Hepatocyte (in vitro differentiated cells): ENCODE data around the gene MDGA2. TPM values are rescaled to one million over a fixed set of nuclear protein-coding genes. Genes with fewer than 3 reads are reported as not detected.

Experiments used
- DNase-seq: peaks from one replicate; pipeline ENCODE4 v3.0.0-alpha.2; 2016; ENCODE audit warnings: low spot score
- H2AFZ ChIP-seq: fragments of 200-600 bp; sonication (generic); 2 replicates; pipeline ENCODE4 v1.6.0; 2016; ENCODE audit warnings: antibody characterized with exemption, mild to moderate bottlenecking
- H3K27ac ChIP-seq: fragments of 200-600 bp; sonication (generic); 2 replicates; pipeline ENCODE4 v1.5.1; 2016; ENCODE audit warnings: mild to moderate bottlenecking
- H3K27me3 ChIP-seq: fragments of 200-600 bp; sonication (generic); 2 replicates; pipeline ENCODE4 v1.6.1; 2016
- H3K36me3 ChIP-seq: fragments of 200-600 bp; sonication (generic); replicated peaks from 2 replicates; pipeline ENCODE4 v1.5.1; 2016; ENCODE audit warnings: low read depth; ENCODE audit not compliant: insufficient read depth
- H3K4me1 ChIP-seq: fragments of 200-600 bp; sonication (generic); 2 replicates; pipeline ENCODE4 v1.5.1; 2016; ENCODE audit warnings: mild to moderate bottlenecking, moderate library complexity; ENCODE audit not compliant: insufficient read depth
- H3K4me2 ChIP-seq: fragments of 200-600 bp; sonication (generic); 2 replicates; pipeline ENCODE4 v1.6.0; 2016
- H3K4me3 ChIP-seq: fragments of 200-600 bp; sonication (generic); 2 replicates; pipeline ENCODE4 v1.5.1; 2016; ENCODE audit warnings: mild to moderate bottlenecking
- H3K79me2 ChIP-seq: fragments of 200-600 bp; sonication (generic); 2 replicates; pipeline ENCODE4 v1.6.0; 2017; ENCODE audit warnings: mild to moderate bottlenecking
- H3K9me2 ChIP-seq: fragments of 200-600 bp; sonication (generic); replicated peaks from 2 replicates; pipeline ENCODE4 v1.6.0; 2017; ENCODE audit warnings: mild to moderate bottlenecking; ENCODE audit not compliant: insufficient read depth
- H3K9me3 ChIP-seq: fragments of 200-600 bp; sonication (generic); 2 replicates; pipeline ENCODE4 v1.5.1; 2016; ENCODE audit warnings: low read depth, mild to moderate bottlenecking
- H4K20me1 ChIP-seq: fragments of 200-600 bp; sonication (generic); 2 replicates; pipeline ENCODE4 v1.6.0; 2016; ENCODE audit warnings: mild to moderate bottlenecking; ENCODE audit not compliant: insufficient read depth, poor library complexity, severe bottlenecking
- CTCF ChIP-seq: fragments of 200-600 bp; sonication (generic); IDR thresholded peaks from 2 replicates; pipeline ENCODE4 v1.5.1; 2016; ENCODE audit warnings: antibody characterized with exemption, mild to moderate bottlenecking; ENCODE audit not compliant: poor library complexity
- EZH2 ChIP-seq: fragments of 200-600 bp; sonication (generic); IDR thresholded peaks from 2 replicates; pipeline ENCODE4 v1.6.1; 2016; ENCODE audit warnings: antibody characterized with exemption, mild to moderate bottlenecking, borderline replicate concordance
- EZH2phosphoT487 ChIP-seq: fragments of 200-600 bp; sonication (generic); IDR thresholded peaks from one replicate; pipeline ENCODE4 v1.6.1; 2018; ENCODE audit warnings: antibody characterized with exemption, mild to moderate bottlenecking, low read depth, moderate library complexity; ENCODE audit not compliant: unreplicated experiment, severe bottlenecking
- WGBS: methylation state at CpG from one replicate; pipeline ENCODE4 v1.1.6; 2016; ENCODE audit warnings: low lambda C conversion rate; ENCODE audit errors: missing lambda C conversion rate; 5-methylcytosine and 5-hydroxymethylcytosine counted together
- polyA plus RNA-seq: library from polyadenylated mRNA; unstranded; fragments of >200 nt; fragmentation: Nextera tagmentation; extraction: Ambion mirVana; gene quantifications from 2 replicates; pipeline ENCODE4 v1.2.1, GENCODE V29; 2016
- total RNA-seq: library from RNA; depleted of rRNA; stranded (reverse); fragments of >200 nt; gene quantifications from 2 replicates; pipeline ENCODE4 v1.2.3, GENCODE V29; 2014

MDGA2 gene
- total and polyA plus RNA-seq, 2 experiments from 2014 or later: 0.51 to 0.70 TPM

- no peak overlapping the region for H3K27ac ChIP-seq
- no peaks in the 10 kb centered on the region for H4K20me1 ChIP-seq
- H3K4me2 ChIP-seq: no peak overlapping the region
- H3K27me3 ChIP-seq: no peaks in the 10 kb centered on the region
- no peaks in the 10 kb centered on the region for H3K4me1 ChIP-seq
- no peaks in the 10 kb centered on the region for H3K36me3 ChIP-seq
- no peak overlapping the region for H2AFZ ChIP-seq
- TF ChIP-seq CTCF: no peak
- TF ChIP-seq EZH2: no peak
- TF ChIP-seq EZH2phosphoT487: no peak
- WGBS: 46% methylated on average over 3 of the region's 3 CpGs
- no peak overlapping the region for H3K4me3 ChIP-seq
- DNase-seq: no peak
- H3K9me3 ChIP-seq: no peaks in the 10 kb centered on the region
- no peaks in the 10 kb centered on the region for H3K79me2 ChIP-seq
- H3K9me2 ChIP-seq: no peaks in the 10 kb centered on the region
Measured at GRCh38 chr14:47102472-47102871, 572.9 kb downstream of the MDGA2 start.

- DNase-seq: no peak
- H3K27ac ChIP-seq: no peak overlapping the region
- WGBS: 97% methylated on average over 1 of the region's 1 CpG
- H3K9me2 ChIP-seq: no peaks in the 10 kb centered on the region
- no peaks in the 10 kb centered on the region for H4K20me1 ChIP-seq
- no peaks in the 10 kb centered on the region for H3K79me2 ChIP-seq
- H3K4me1 ChIP-seq: no peaks in the 10 kb centered on the region
- TF ChIP-seq EZH2phosphoT487: no peak
- no peak for TF ChIP-seq CTCF
- no peak for TF ChIP-seq EZH2
- H2AFZ ChIP-seq: no peak overlapping the region
- no peaks in the 10 kb centered on the region for H3K36me3 ChIP-seq
- H3K9me3 ChIP-seq: no peaks in the 10 kb centered on the region
- no peak overlapping the region for H3K4me3 ChIP-seq
- H3K4me2 ChIP-seq: no peak overlapping the region
- no peaks in the 10 kb centered on the region for H3K27me3 ChIP-seq
Measured at GRCh38 chr14:47085678-47086077, 589.7 kb downstream of the MDGA2 start.

- no peak overlapping the region for H3K4me3 ChIP-seq
Measured at GRCh38 chr14:47065326-47065725, 610.1 kb downstream of the MDGA2 start.

More at GRCh38 chr14:47065326-47065725, 610.1 kb downstream of the MDGA2 start:
- DNase-seq: no peak
- no peaks in the 10 kb centered on the region for H3K79me2 ChIP-seq
- no peaks in the 10 kb centered on the region for H3K36me3 ChIP-seq
- no peaks in the 10 kb centered on the region for H3K4me1 ChIP-seq
- no peaks in the 10 kb centered on the region for H3K9me2 ChIP-seq
- no peaks in the 10 kb centered on the region for H3K9me3 ChIP-seq
- TF ChIP-seq EZH2: no peak
- TF ChIP-seq CTCF: no peak
- TF ChIP-seq EZH2phosphoT487: no peak
- H3K27ac ChIP-seq: no peak overlapping the region
- no peak overlapping the region for H3K4me2 ChIP-seq
- no peak overlapping the region for H2AFZ ChIP-seq
- no peaks in the 10 kb centered on the region for H3K27me3 ChIP-seq
- WGBS: 85% methylated on average over 1 of the region's 1 CpG
- H4K20me1 ChIP-seq: no peaks in the 10 kb centered on the region
